HG03439 (cell line): ENCODE data around the gene PRSS56.

Experiments used
- ATAC-seq: cut with Tn5 transposase; IDR thresholded peaks from one replicate; pipeline ENCODE4 v1.9.1; 2021; ENCODE audit warnings: mild to moderate bottlenecking, moderate library complexity; ENCODE audit not compliant: unreplicated experiment

Gene PRSS56

DNA sequence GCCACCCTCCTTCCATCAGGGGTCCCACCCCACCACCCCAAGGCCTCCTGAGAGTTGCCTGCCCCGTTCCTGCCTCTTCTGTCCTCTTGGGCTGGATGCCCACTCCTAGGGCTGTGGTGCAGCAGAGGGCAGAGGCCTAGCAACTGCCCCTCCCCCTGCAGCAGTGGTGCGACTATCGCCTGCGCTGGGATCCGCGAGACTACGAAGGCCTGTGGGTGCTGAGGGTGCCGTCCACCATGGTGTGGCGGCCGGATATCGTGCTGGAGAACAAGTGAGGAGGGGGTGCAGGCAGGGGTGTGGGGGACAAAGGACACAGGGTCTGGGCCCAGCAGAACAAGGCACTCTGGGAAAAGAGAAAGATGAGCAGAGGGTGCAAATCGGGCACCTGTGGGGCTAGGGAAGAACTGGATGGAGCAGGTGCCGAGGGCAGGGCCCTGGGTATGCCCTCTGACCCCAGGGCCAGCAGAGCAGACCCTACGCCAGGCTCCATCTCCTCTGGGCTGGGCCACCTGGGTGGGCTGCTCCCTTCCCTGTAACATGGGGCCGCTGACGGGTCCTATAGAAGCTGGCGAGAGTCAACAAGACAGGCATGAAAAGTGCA lies 20.4 kb downstream of the PRSS56 start:
- ATAC-seq, result no peak

DNA sequence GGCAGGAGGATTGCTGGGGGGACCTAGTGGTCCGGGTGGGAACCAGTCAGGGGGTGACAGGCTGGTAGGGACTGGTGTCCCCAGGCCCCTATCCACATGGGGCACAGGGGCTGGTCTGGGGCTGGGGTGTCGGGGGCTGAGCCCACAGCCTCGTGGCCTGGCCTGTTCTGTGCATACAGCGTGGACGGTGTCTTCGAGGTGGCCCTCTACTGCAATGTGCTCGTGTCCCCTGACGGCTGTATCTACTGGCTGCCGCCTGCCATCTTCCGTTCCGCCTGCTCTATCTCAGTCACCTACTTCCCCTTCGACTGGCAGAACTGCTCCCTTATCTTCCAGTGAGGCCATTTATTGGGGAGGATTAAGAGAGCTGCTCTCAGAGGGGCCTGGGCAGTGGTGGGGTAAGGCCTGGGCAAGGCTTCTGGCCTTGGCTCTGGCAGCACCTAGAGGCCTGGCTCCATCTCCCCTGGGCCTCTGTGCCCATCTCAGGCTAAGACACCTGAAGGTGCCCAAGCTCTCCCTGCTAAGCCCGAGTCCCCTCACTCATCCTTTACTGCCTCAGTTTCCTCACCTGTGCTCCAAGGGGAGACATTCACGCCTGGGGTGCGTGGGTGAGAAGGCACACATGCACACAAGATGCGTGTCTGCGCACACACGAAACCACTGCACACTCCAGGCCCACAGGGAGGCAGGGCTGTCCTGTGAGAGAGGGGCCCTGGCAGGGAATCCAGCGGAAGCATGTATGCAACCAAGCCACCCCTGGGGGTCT lies 21.2 kb downstream of the PRSS56 start:
- no peak for ATAC-seq

DNA sequence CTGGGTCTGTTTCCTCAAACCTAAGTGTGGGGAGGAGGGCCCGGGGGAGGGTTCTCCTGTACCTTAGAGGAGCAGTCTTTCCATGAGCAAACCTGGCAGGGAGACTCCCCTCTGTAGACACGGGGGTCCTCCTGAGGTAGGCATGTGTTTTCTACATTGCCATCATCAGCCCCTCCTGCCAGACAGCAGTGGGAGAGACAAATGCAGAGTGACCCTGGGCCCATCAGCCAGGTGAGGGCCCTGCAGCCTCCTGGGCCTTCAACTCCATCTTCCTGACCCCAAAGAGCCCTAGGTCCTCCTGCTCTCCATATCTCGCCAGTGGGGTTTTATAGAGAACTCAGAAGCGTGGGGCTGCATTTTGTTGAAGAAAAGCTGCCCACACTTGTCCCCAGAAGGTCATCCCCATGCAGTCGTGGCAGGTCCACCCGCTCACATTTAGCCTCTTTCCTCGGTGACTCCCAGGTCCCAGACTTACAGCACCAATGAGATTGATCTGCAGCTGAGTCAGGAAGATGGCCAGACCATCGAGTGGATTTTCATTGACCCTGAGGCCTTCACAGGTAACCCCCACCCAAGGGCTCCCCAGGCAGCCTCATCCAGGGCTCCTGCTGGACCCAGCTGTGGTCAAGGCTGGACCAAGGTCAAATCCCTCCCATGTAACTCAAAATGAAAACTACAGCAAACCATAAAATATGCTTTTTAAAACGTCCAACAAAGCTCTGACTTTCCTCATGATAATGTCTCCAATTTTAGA lies 21.9 kb downstream of the PRSS56 start:
- ATAC-seq, result no peak

DNA sequence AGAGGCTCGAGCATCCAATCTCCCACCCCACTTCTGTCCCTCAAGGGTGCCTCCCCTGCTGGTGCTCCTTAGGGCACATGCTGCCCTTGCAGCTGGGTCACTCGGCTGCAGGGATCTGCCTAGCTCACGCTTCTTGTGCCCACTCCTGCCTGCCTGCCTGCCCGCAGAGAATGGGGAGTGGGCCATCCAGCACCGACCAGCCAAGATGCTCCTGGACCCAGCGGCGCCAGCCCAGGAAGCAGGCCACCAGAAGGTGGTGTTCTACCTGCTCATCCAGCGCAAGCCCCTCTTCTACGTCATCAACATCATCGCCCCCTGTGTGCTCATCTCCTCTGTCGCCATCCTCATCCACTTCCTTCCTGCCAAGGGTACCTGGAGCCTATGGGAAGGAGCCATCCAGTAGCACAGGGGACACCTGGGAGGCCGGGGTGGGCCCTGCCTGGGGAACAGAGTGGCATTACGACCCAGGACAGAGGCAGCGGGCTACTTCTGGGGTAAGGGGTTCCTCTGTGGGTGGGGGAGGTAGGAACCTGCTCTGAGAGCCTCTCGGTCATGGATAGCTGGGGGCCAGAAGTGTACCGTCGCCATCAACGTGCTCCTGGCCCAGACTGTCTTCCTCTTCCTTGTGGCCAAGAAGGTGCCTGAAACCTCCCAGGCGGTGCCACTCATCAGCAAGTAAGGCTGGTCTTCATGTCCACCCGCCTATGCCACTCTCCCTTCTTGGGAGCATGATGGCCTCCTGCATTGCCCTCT lies 22.7 kb downstream of the PRSS56 start:
- no peak for ATAC-seq

GRCh38 chr2:232543491-232543890 lies 23.3 kb downstream of the PRSS56 start:
- ATAC-seq, result no peak

- ATAC-seq, result no peak
Measured at GRCh38 chr2:232543928-232544631, 23.9 kb downstream of the PRSS56 start.

- ATAC-seq, result no peak
Measured at GRCh38 chr2:232544674-232545073, 24.5 kb downstream of the PRSS56 start.

DNA sequence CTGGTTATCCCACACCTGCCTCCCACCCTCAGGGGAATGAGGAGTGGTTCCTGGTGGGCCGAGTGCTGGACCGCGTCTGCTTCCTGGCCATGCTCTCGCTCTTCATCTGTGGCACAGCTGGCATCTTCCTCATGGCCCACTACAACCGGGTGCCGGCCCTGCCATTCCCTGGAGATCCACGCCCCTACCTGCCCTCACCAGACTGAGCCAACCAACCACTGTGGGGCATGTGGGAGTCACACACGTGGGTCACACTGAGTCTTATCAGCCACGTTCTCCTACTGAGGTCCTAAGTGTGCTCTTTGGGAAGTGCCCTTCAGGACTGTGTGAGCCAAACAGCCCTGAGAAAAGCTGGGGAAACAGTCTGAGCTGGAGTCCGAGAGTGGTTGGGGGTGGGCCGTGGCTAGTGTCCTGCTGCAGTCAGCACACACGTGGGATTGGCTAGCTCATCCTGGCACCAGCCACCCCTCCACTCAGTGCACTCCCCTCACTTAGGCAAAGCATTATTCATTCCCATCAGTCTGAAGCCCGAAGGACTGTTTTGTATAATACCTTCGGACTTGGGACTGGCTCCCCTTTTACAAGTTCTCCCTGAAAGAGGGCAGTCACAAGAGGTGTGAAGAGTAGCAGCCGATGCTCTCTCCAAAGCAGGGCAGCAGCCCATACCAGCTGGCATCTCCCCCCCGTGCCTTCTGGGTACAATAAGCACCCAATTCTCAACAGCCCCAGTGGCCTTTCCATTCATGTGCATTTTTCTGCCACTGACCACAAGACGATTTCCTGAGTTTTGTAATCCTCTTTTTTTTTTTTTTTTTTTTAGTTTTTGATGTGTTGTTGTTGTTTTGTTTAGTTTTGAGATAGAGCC lies 25.6 kb downstream of the PRSS56 start:
- ATAC-seq, result no peak

DNA sequence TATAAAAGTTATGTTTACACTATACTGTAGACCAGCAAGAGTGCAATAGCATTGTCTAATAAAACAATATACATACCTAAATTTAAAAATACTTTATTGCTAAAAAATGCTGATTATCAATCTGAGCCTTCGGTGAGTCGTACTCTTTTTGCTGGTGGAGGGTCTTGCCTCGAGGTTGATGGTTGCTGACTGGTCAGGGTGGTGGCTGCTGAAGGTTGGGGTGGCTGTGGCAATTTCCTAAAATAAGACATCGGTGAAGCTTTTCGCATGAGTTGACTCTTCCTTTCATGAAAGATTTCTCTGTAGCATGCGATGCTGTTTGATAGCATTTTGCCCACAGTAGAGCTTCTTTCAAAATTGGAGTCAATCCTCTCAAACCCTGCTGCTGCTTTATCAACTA lies 27.8 kb downstream of the PRSS56 start:
- ATAC-seq, result no peak

- peak; percentile 35 for ATAC-seq
Measured at GRCh38 chr2:232549655-232550353, 29.6 kb downstream of the PRSS56 start.

- peak; percentile 94 for ATAC-seq
Measured at GRCh38 chr2:232550354-232551249, 30.4 kb downstream of the PRSS56 start, which contains the start of the genes EIF4E2 and TIGD1. EIF4E2 (plus strand) TSS chr2:232550689; CDS start chr2:232550725, 36 bp downstream. TIGD1 (minus strand) TSS chr2:232550557; CDS start chr2:232549882, 675 bp downstream.

DNA sequence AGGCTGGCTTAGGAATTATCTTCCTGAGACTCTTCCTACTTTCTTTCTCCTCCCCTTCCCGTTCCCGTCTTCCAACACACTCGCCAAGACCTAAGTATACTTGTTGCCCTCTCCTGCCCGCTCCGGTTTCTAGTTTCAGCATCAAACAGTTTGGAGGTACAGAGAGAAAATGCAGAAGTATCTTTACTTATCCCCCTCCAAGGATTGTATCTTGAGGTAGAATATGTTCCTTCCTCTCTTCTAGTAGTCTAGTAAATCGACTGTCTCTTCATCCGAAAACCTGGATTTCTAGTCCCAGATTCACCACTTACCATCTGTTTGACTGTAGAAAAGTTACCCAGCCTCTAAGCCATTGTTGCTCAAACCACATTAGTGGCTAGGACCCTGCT lies 31.1 kb downstream of the PRSS56 start:
- ATAC-seq, result no peak

DNA sequence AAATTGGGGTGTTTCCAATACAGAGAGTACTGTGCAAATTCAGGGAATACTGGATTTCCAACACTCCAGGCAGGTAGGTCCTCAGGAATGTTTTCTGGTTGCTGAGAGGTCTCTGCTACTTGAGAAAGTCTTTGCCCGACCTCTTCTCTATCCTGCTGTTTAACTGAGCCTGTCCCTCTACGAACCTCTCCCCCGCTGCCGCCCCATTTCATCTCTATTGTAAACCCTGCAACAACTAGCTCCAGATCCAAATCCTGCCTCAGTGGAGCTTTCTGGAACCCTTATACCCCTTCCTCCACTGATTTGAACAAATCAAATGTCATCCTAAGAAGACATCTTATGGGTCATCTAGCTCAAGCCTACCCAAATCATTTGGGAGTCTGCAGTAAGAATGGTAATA lies 31.6 kb downstream of the PRSS56 start:
- no peak for ATAC-seq

GRCh38 chr2:232556426-232556825 lies 36.2 kb downstream of the PRSS56 start:
- no peak for ATAC-seq

DNA sequence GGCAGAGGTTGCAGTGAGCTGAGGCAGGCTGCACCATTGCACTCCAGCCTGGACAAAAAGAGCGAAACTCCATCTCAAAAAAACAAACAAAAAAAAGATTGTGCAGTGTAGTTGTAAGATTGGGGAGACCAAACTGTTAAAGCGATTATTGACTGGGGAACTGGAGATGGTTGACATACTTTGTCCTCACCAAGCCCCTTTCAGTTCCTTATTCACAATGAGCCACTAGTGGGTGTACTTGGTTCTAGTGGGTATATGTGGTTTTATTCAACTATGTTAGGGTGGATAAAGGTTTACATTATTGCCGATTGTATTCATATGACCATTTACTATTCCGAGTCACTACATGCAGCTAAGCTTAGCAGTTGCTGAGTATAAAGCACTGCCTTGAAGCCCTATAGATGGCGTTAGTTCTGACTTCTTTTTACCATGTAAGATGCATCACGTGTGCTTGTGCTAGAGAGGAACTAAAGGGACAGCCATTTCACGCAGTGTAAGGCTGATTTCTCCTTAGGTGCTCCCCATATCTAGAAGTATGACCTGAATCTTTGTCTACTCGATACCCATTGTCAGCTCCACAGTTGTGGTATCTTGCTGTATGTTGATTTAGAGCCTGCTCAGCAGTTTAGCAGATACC lies 42.4 kb downstream of the PRSS56 start:
- no peak for ATAC-seq

- no peak for ATAC-seq
Measured at GRCh38 chr2:232563580-232563979, 43.4 kb downstream of the PRSS56 start.

- no peak for ATAC-seq
Measured at GRCh38 chr2:232567721-232568120, 47.5 kb downstream of the PRSS56 start.
